Stimulated activated CD4-positive, alpha-beta T cell treated with anti-CD3 and anti-CD28 coated beads, Interleukin-4, amount 100 ng/mL, for 1 hour (primary cell): ENCODE measurements around the gene PRKRA.
A peak's percentile ranks its signal among the peaks of the same experiment; 100 is the strongest.
"Not testable (repeated sequence)": the region's sequence is repeated elsewhere in the genome, so short reads cannot be mapped to it uniquely, and the experiment has no call there.

Experiments
- DNase-seq: peaks from one replicate; pipeline ENCODE4 v3.0.0-alpha.2; 2020

The PRKRA gene

GRCh38 chr2:178450774-178451525 is at the start of gene PRKRA, which contains the start of gene PJVK:
Gene PRKRA (minus strand): TSS chr2:178451175. CDS start chr2:178451030, 145 bp downstream.
Gene PJVK (plus strand): TSS chr2:178451378. CDS start chr2:178453410, 2,032 bp downstream.
- DNase-seq = peak; percentile 94

- no peak for DNase-seq
Measured at GRCh38 chr2:178499640-178500039, 48.7 kb upstream of the PRKRA start.

- no peak for DNase-seq
Measured at GRCh38 chr2:178498137-178498536, 47.2 kb upstream of the PRKRA start.

GRCh38 chr2:178496049-178496448 is 45.1 kb upstream of the PRKRA start:
- no peak for DNase-seq

GRCh38 chr2:178491612-178492011 is 40.6 kb upstream of the PRKRA start:
- no peak for DNase-seq

- DNase-seq = no peak
Measured at GRCh38 chr2:178485356-178485755, 34.4 kb upstream of the PRKRA start.

- DNase-seq = no peak
Measured at GRCh38 chr2:178484245-178485041, 33.5 kb upstream of the PRKRA start.

- DNase-seq = no peak
Measured at GRCh38 chr2:178482437-178482836, 31.5 kb upstream of the PRKRA start.

- peak; percentile 72 for DNase-seq
Measured at GRCh38 chr2:178480227-178481181, 29.5 kb upstream of the PRKRA start, which contains the start of gene PLEKHA3. Gene PLEKHA3 (plus strand): TSS chr2:178480457. CDS start chr2:178480870, 413 bp downstream.

- no peak for DNase-seq
Measured at GRCh38 chr2:178479758-178480226, 28.8 kb upstream of the PRKRA start.

- no peak for DNase-seq
Measured at GRCh38 chr2:178479275-178479616, 28.3 kb upstream of the PRKRA start.

- DNase-seq = peak; percentile 80
Measured at GRCh38 chr2:178478439-178479274, 27.7 kb upstream of the PRKRA start, which contains the start of gene FKBP7. Gene FKBP7 (minus strand): TSS chr2:178478600. CDS start chr2:178478499, 101 bp downstream.

GRCh38 chr2:178478130-178478438 is 27.1 kb upstream of the PRKRA start:
- no peak for DNase-seq

GRCh38 chr2:178477443-178478129 is 26.6 kb upstream of the PRKRA start:
- DNase-seq = no peak

GRCh38 chr2:178476477-178476876 is 25.5 kb upstream of the PRKRA start:
- DNase-seq = no peak

GRCh38 chr2:178474560-178474959 is 23.6 kb upstream of the PRKRA start:
- DNase-seq = no peak

GRCh38 chr2:178473931-178474330 is 23.0 kb upstream of the PRKRA start:
- no peak for DNase-seq

GRCh38 chr2:178473373-178473772 is 22.4 kb upstream of the PRKRA start:
- no peak for DNase-seq

GRCh38 chr2:178471313-178471712 is 20.3 kb upstream of the PRKRA start:
- not testable (repeated sequence) for DNase-seq

GRCh38 chr2:178469219-178469849 is 18.4 kb upstream of the PRKRA start:
- DNase-seq = no peak
